ENCODE results near the gene GALNT10. TPM values are rescaled to one million over a fixed set of nuclear protein-coding genes. Genes with fewer than 3 reads are reported as not detected.

Gene GALNT10
- total RNA-seq, 1 experiment from 2014 or later: 21.7 TPM

- no peak for DNase-seq (ENCODE audit: extremely low read depth, low read depth)
Observed at GRCh38 chr5:154176181-154176580, 14.4 kb upstream of the GALNT10 start.

GRCh38 chr5:154178661-154179060, 11.9 kb upstream of the GALNT10 start:
- no peak for DNase-seq (ENCODE audit: extremely low read depth, low read depth)

DNA sequence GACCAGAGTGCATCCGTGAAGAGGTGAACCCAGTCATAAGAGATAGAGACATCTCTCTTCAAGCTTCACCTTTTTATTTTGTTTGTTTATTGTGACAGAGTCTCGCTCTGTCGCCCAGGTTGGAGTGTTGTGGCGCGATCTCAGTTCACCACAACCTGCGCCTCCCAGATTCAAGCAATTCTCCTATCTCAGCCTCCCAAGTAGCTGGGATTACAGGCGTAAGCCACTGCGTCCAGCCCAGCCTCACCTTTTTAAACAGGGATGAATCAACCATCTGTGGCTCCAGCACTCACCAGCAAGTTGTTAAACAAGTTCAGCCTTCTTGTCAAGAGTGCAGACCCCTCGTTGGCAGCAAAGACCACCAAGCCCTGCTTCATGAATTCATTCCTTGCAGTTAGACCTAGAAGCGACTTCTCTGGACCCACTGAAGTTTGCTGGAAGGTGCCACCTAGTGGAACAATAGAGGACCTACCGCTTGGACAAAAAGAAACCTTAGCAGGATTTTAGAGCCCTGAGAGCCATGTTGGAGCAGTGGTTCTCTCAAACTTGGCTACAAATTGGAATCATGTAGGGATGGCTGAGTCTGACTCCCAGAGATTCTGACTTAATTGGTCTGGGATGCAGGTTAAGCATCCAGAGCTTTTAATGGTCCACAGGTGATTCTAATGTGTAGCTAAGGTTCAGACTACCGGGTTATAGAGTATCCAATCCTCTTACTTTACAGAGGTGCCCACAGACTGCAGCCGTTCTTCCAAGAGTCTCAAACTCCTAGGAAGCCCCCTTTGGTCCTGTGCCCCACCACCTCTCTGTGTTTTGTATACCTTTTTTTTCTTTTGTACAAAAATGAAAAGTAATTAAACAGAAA, 10.5 kb upstream of the GALNT10 start:
- DNase-seq (ENCODE audit: extremely low read depth, low read depth): peak; percentile 73

GRCh38 chr5:154181161-154181560, 9.4 kb upstream of the GALNT10 start:
- DNase-seq (ENCODE audit: extremely low read depth, low read depth): no peak

- no peak for DNase-seq (ENCODE audit: extremely low read depth, low read depth)
Observed at GRCh38 chr5:154189256-154189818, 1.2 kb upstream of the GALNT10 start.

DNA sequence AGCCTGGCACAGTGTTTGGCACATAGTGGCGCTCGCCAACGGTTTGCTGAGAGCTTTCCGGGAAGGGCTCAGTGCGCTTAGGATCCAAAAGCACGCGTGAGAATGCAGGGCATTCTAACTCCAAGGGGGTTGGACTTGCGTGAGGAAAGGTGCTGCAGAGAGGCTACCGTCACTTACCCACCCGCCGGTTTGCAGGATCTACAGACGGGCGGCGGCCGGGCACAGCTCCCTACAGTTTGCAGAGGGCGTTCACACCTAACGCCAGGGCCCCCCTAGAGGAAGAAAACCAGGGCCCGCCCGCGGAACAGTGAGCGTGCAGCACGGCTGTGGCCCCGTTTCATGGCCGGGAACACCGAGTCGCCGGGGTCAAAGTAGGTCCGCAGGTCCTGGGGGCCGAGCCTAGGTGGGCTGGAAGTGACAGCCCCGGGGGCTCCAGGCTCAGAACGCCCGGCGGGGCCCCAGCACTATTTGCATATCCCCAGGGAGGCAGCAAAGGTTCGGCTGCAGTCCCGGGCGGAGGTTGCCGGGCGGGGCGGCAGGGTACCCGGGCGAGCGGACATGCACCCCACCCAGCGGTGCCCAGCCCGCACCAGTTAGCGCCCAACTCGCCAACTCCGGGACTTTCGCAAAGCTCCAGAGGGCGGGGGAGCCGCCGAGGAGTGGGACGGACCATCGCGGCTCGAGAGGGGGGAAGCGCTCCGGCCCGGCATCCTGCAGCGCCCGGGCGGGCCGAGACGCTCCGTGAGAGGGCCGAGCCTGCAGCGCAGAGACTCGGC, 526 bp upstream of the GALNT10 start:
- DNase-seq (ENCODE audit: extremely low read depth, low read depth): peak; percentile 79

DNA sequence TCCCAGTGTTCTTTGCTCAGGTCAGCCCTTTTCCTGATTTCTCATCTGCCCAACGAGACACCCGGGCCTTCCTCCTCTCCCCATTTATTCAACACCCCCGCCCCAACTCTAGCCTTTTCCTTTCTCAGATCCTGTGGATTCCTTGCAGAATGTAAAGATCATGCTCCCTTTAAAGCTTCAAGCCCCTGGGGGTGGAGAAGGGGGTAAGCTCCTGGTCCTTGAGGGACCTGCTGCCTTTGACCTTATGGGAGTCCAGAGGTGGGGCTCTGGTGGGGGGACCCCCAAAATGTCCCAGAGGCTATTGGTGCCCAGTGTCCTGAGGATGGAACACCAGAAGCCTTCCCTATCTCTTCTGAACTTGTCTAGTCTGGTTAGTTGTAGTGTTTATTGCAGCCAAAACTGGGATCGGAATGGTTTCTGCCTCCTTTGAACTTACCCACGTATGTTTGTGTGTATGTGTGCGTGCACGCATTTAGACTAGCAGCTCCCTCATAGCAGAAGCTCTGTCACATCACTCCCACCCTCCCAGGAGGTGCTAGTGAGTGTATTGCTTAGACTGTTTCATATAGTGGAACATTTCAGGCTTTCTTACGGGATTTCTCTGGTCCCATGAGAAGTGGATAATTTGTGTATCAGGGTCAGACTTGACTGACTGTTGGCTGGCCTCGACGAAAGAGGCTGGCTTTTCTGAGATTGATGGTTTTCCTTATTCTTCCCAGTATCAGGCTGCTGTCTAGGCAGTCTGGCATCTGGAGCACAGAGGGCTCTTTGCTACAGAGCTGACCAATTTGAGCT, 1.1 kb downstream of the GALNT10 start:
- DNase-seq (ENCODE audit: extremely low read depth, low read depth): no peak

DNA sequence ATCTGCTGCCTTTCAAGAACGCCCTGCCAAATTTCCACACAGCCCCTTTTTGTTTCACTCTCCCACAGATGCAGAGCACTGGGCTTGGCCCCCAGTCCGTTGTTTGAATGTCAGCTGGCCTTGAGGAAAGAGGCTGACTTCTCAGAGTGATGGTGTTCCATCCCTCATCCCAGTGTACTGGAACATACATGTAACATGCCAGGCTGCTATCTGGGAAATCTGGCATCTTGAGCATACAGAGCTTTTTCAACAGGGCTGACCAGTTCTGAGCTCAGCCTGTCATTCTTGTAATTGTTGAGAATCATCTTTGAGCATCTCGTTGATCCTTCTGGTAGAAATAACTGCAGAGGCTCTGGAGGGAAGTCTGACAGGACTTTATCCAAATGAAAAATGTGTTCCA, 2.8 kb downstream of the GALNT10 start:
- DNase-seq (ENCODE audit: extremely low read depth, low read depth): no peak

- no peak for DNase-seq (ENCODE audit: extremely low read depth, low read depth)
Observed at GRCh38 chr5:154193701-154194121, 3.2 kb downstream of the GALNT10 start.

- DNase-seq (ENCODE audit: extremely low read depth, low read depth): no peak
Observed at GRCh38 chr5:154194345-154195329, 4.1 kb downstream of the GALNT10 start.

GRCh38 chr5:154196281-154196680, 5.7 kb downstream of the GALNT10 start:
- no peak for DNase-seq (ENCODE audit: extremely low read depth, low read depth)

GRCh38 chr5:154196955-154197652, 6.6 kb downstream of the GALNT10 start:
- DNase-seq (ENCODE audit: extremely low read depth, low read depth): peak; percentile 24

DNA sequence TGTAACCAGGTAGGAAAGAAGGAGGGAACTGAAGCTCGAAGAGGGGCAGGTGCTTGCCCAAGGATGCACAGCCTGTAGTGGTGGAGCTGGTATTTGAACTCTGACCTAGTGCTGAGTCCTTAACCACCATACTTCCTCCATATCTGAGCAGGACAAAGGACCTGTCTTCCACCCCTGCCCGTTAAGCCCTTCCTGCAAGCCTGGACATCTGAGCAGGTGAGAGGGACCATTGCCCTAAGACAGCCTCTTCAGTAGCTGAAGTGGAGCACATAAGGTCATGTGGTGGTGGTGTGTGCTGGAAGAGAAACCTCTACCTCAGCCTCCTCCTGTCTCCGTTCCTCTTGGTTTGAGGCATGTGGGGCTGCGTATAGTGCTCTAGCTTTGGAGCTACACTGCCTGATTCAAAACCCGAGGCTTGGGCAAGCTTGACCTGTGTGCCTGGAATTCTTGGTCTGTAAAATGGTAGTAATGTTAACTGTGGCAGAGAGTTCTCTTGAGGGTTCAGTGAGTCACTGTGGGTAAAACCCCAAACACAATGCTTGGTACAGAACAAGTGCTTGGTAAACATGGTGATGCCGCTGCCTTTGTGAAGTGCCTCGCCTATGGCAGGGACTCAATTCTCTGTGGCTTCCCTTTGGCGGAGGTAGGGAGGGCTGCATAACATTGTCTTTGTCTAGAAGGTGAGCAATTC, 7.4 kb downstream of the GALNT10 start:
- no peak for DNase-seq (ENCODE audit: extremely low read depth, low read depth)

DNA sequence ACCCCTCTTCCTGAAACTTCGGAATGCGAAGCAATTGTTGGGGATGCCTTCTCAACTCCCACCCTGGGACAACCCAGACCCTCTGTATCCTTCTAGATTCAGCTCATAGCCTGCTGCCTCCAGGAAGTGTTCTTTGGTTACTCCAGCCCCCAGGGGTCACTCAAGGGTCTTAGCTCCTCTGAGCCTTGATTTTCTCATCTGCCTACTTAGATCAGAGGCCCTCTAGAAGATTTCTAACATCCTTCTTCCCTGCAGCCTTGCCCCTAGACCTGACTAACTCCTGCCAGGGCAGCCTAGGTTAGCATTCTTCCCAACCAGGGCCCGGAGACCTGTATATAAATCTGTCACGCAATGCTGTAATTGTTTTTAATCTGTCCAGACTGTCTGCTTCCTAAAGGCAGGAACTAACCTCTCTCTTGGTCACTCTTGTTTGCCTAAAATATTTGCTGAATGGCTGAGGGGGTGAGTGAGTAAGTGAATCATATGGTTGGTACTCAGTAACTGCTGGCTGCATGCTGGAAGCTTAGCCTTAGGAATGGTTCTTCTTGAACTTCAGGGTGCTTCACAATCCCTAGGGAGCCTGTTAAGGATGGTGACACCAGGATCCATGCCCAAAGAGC, 8.2 kb downstream of the GALNT10 start:
- DNase-seq (ENCODE audit: extremely low read depth, low read depth): no peak

DNA sequence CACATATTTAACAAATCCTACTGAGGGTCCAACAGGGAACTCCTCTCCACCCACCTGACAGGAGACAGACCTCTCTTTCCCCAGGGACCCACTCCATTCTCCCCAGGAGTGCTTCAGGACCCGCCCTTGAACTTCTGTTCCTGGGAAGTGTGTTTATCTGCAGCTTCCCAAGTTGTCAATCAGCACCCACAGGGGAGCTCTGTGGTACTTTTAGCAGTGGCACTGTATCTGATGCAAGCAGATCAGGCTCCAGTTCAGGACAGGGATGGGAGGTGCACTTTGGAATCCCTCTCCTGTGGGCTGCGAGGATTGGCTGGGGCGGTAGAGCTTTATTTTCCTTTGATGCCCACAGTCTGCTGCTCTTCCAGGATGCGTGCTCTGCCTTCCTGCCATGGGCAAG, 8.7 kb downstream of the GALNT10 start:
- DNase-seq (ENCODE audit: extremely low read depth, low read depth): no peak

DNA sequence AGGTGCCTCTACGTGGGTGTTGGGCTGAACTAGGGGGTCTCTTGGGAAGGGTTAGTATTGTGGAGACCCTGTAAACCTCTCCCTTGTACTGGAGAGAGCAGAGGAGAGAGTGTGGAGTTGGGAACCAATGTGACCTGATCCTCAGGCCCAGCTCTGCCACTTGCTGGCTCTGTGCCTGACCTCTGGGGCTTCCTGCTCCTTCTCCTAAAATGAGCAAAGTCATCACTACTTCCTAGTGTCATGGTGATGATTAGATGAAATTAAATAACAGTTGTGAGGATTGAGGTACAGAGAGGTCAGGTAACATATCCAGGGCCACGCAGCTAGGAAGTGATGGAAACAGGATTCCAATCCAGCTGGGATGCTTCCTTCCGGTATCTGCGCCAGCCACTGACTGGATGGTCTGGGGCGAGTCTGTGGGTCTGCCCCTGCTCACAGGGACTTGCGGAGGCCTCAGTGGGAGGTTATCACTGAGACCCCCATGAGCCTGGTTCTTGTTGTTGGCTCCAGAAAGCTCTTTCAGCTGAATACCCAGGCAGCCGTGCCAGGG, 9.2 kb downstream of the GALNT10 start:
- no peak for DNase-seq (ENCODE audit: extremely low read depth, low read depth)

- DNase-seq (ENCODE audit: extremely low read depth, low read depth): no peak
Observed at GRCh38 chr5:154200221-154200620, 9.7 kb downstream of the GALNT10 start.

All from NCI-H460 (cell line).